GM20000 (cell line): ENCODE results near the gene TSC2.
"Not testable (repeated sequence)": the region's sequence is repeated elsewhere in the genome, so short reads cannot be mapped to it uniquely, and the experiment has no call there.

Experiments used
- DNase-seq: peaks from one replicate; pipeline ENCODE4 v3.0.0; 2012; ENCODE audit warnings: low spot score
- CTCF ChIP-seq: IDR thresholded peaks from 2 replicates; pipeline ENCODE4 v1.5.1; 2012; ENCODE audit warnings: mild to moderate bottlenecking, control low read depth; ENCODE audit errors: extremely low read depth, missing control alignments

TSC2 gene

DNA sequence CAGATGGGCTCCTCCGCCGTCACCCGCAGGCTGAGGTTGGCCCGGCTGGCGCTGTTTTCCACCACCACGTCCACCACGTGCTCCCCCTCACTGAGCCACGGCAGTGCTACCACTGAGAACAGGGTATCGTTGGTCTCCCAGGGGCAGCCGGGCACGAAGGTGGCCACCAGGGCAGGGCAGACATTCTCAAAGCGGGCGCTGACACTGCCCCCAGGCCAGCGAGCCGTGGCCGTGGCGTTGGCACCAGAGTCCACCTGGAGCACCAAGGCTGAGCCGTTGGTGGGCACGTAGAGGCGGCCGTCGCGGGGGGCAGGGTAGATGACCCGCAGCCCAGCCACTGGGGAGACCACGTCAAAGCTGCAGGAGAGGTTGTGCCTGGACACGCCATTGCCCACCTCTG is 66.4 kb downstream of the TSC2 start:
- DNase-seq, result not testable (repeated sequence)

- DNase-seq, result not testable (repeated sequence)
These were observed 67.3 kb downstream of the TSC2 start for GRCh38 chr16:2114885-2115590.

GRCh38 chr16:2115591-2115973 is 67.8 kb downstream of the TSC2 start:
- no peak for TF ChIP-seq CTCF
- DNase-seq, result no peak

DNA sequence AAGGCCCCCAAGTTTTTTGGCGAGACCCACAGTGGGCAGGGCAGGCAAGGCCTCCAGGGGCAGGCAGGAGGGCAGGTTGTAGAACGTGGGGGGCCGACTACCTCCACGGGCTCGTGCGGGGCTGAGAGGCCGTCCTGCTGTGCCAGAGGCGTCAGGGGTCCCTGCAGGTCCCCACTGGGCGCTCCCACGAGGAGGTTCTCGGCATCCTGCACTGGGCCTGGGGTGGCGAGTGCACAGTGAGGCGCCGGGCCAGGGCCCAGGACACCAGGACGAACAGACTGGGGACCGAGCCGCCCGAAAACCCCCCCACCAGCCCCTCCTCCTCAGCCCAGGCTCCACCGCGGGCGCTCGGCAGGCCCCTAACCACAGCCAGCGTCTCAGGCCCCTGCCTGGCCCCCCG is 68.6 kb downstream of the TSC2 start:
- not testable (repeated sequence) for DNase-seq

GRCh38 chr16:2117341-2117740 is 69.6 kb downstream of the TSC2 start:
- not testable (repeated sequence) for DNase-seq

DNA sequence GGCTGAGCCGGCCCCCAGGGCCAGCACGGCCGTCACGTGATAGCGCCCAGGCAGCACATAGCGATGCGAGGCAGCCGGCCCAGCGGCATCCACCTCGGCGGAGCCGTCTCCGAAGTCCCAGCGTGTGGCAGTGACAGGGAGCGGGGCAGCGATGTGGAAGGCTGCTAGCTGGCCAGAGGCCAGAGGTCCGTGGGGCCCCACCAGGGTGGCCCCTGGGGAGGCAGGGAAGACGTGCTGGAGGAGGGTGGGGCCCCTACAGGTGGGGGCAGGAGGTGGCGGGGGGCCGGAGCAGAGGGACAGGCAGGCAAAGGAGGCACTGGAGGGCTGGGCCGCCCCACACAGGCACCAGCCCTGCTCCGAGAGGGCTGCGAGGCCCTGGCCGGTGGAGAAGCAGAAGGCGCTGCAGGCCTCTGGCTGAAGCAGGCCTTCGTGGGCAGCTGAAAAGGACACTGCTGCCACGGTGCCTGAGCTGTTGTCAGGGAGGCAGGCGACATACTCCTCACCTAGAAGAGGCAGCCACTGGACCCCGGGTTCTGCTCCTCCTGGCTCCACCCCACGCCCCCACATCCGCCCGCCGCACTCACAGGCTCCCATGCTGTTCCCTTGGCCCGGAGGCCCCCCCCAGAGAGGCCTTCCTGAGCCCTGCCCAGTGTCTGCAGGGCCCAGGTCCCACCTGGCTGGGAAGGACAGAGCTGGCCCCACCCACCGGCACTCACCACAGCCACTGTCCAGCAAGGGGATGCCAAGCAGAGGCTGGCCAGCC is 70.4 kb downstream of the TSC2 start:
- not testable (repeated sequence) for DNase-seq

GRCh38 chr16:2121325-2121724 is 73.5 kb downstream of the TSC2 start:
- DNase-seq, result not testable (repeated sequence)

- no peak for TF ChIP-seq CTCF
- no peak for DNase-seq
These were observed 74.1 kb downstream of the TSC2 start for GRCh38 chr16:2121853-2122252.

- no peak for DNase-seq
- no peak for TF ChIP-seq CTCF
These were observed 74.6 kb downstream of the TSC2 start for GRCh38 chr16:2122429-2122828.

GRCh38 chr16:2122934-2123683 is 75.3 kb downstream of the TSC2 start:
- DNase-seq, result not testable (repeated sequence)

GRCh38 chr16:2123706-2124376 is 76.1 kb downstream of the TSC2 start:
- DNase-seq, result not testable (repeated sequence)

- DNase-seq, result not testable (repeated sequence)
These were observed 76.5 kb downstream of the TSC2 start for GRCh38 chr16:2124377-2124693.

GRCh38 chr16:2124694-2125444 is 77.1 kb downstream of the TSC2 start:
- DNase-seq, result not testable (repeated sequence)

DNA sequence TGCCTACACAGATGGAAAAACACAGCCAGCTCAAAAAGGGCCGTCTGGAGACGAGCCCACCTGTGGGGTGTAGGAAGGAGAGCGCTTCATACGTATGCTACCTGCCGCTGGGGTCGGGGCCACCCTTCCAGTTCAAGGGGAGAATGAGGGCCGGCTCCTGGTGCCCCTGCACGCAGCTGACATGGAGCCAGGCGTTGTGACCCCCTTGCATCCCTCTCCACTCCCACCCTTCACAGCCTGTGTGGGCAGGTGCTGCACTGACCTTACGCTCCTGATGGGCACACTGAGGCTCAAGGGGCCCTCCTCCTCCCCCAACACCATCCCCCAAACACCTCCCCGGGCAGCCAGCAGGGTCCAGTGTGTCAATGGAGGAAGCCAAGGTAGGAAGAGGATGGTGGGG is 77.8 kb downstream of the TSC2 start:
- not testable (repeated sequence) for DNase-seq

DNA sequence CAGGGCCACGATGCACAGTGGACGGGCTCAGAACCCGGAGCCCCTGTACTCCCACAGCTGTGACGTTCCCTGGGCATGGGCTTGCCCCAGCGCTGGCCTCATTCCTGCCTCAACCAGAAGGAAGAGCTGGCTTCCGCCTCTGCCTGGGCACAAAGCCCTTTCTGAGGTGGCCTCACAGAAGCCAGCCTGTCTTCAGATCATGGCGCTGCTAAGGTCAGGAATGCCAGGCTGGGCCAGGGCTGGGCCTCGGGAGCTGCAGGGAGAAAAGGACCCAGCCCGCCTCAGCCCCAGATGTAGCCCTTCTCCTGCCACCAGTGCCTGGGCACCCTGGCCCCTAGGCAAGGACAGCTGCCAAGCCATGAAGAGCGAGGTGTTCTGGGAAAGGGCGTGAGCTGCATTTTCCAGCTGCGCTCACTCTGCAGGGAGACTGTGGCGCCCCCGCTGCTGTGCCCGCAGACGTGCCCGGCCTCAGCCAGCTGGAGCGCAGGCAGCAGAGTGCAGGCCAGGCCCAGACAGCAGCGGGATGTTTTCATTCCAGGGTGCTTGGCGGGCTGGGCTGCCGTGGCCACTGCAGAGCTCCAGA is 78.5 kb downstream of the TSC2 start:
- DNase-seq, result not testable (repeated sequence)

DNA sequence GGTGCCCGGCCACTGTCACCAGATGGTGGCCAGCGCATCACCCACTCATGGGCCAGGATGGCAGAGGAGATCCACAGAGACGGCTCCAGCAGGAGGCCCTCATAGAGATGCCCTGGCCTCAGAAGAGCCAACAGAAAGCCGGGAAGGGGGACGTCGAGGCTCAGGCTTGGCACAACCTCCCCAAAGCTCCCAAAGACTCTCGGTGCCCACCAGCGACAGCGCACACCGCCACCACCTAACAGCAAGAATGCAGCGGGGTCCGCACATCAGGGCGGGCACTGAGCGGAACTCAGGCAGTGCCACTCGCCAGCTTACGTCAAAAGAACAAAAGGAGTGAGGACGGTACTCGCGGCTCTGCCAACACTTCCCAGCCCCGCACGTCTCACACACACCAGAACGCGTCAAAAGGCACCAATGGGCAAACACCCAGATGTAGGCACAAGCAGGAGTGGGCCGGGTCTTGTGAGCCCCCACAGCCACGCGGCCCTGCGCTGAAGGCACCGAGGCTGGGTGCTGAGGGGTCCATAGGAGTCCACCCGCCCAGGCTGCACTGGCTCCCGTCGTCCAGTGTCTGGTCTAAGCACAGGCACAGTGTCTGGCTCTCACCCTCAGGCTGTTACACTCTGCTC is 79.3 kb downstream of the TSC2 start:
- not testable (repeated sequence) for DNase-seq
